Neural cell (in vitro differentiated cells): Measurements from ENCODE around the gene ELF1. TPM values are rescaled to one million over a fixed set of nuclear protein-coding genes. Genes with fewer than 3 reads are reported as not detected.

Source experiments
- H2AFZ ChIP-seq: fragments of 200-600, 300-800 bp; sonication (generic), shearing (Covaris generic); 2 replicates; pipeline ENCODE4 v1.6.0; 2014; ENCODE audit warnings: low read depth, mild to moderate bottlenecking, antibody characterized with exemption, low read length, moderate library complexity
- H3F3A ChIP-seq: fragments of 200-600 bp; shearing (Covaris generic); 2 replicates; pipeline ENCODE4 v1.6.1; 2016; ENCODE audit warnings: mild to moderate bottlenecking, moderate library complexity, mixed read lengths, antibody characterized with exemption, low read length; ENCODE audit not compliant: insufficient read depth, poor library complexity, severe bottlenecking
- H3K27ac ChIP-seq: fragments of 200-600, 300-800 bp; sonication (generic), shearing (Covaris generic); 2 replicates; pipeline ENCODE4 v1.5.1; 2014; ENCODE audit warnings: mild to moderate bottlenecking, low read length, moderate library complexity
- H3K27me3 ChIP-seq: fragments of 300-800, 200-600 bp; sonication (generic), shearing (Covaris generic); 2 replicates; pipeline ENCODE4 v1.6.0; 2014; ENCODE audit warnings: mild to moderate bottlenecking, low read depth, low read length, moderate library complexity; ENCODE audit not compliant: insufficient read depth
- H3K36me3 ChIP-seq: fragments of 300-800, 200-600 bp; sonication (generic), shearing (Covaris generic); 2 replicates; pipeline ENCODE4 v1.5.1; 2014; ENCODE audit warnings: mild to moderate bottlenecking, antibody characterized with exemption, low read length, moderate library complexity; ENCODE audit not compliant: insufficient read depth
- H3K4me2 ChIP-seq: fragments of 300-800, 200-600 bp; sonication (generic), shearing (Covaris generic); 2 replicates; pipeline ENCODE4 v1.6.0; 2014; ENCODE audit warnings: mild to moderate bottlenecking, low read length
- H3K4me3 ChIP-seq: fragments of 300-800, 200-600 bp; sonication (generic), shearing (Covaris generic); 2 replicates; pipeline ENCODE4 v1.5.1; 2014; ENCODE audit warnings: mild to moderate bottlenecking, low read length, moderate library complexity
- H3K79me2 ChIP-seq: fragments of 200-600 bp; shearing (Covaris generic); replicated peaks from 2 replicates; pipeline ENCODE4 v1.6.0; 2014; ENCODE audit warnings: mild to moderate bottlenecking, low read length, moderate library complexity; ENCODE audit not compliant: insufficient read depth
- H3K9ac ChIP-seq: fragments of 300-800, 200-600 bp; sonication (generic), shearing (Covaris generic); 2 replicates; pipeline ENCODE4 v1.6.1; 2016; ENCODE audit warnings: mild to moderate bottlenecking, low read length, mixed read lengths
- H3K9me2 ChIP-seq: fragments of 200-600 bp; shearing (Covaris generic); 2 replicates; pipeline ENCODE4 v1.6.1; 2016; ENCODE audit warnings: mild to moderate bottlenecking, low read length, mixed read lengths; ENCODE audit not compliant: insufficient read depth
- H3K9me3 ChIP-seq: fragments of 200-600, 300-800 bp; sonication (generic), shearing (Covaris generic); 2 replicates; pipeline ENCODE4 v1.6.1; 2016; ENCODE audit warnings: mild to moderate bottlenecking, mixed run types, low read length, moderate library complexity, mixed read lengths
- H4K20me1 ChIP-seq: fragments of 200-600 bp; shearing (Covaris generic); 2 replicates; pipeline ENCODE4 v1.6.1; 2016; ENCODE audit warnings: mild to moderate bottlenecking, mixed run types; ENCODE audit not compliant: insufficient read depth
- CTCF ChIP-seq: fragments of 450-650 bp; IDR thresholded peaks from 2 replicates; pipeline ENCODE4 v1.5.1; 2014; ENCODE audit warnings: antibody characterized with exemption, mild to moderate bottlenecking, moderate library complexity; ENCODE audit not compliant: poor library complexity, severe bottlenecking
- EP300 ChIP-seq: fragments of 450-650 bp; conservative IDR thresholded peaks from 2 replicates; pipeline ENCODE4 v1.6.1; 2014; ENCODE audit warnings: antibody characterized with exemption, mild to moderate bottlenecking, moderate library complexity; ENCODE audit not compliant: poor library complexity, severe bottlenecking
- EZH2 ChIP-seq: fragments of 200-600, 300-800 bp; shearing (Covaris generic), sonication (generic); IDR thresholded peaks from 2 replicates; pipeline ENCODE4 v1.6.1; 2014; ENCODE audit warnings: antibody characterized with exemption, low read length, borderline replicate concordance, mild to moderate bottlenecking; ENCODE audit not compliant: insufficient read depth, poor library complexity, severe bottlenecking
- MXI1 ChIP-seq: fragments of 450-650 bp; conservative IDR thresholded peaks from 2 replicates; pipeline ENCODE4 v1.6.1; 2014; ENCODE audit warnings: antibody characterized with exemption, mild to moderate bottlenecking; ENCODE audit not compliant: poor library complexity, severe bottlenecking
- POLR2AphosphoS5 ChIP-seq: IDR thresholded peaks from 2 replicates; pipeline ENCODE4 v1.6.1; 2012
- RAD21 ChIP-seq: fragments of 450-650 bp; conservative IDR thresholded peaks from 2 replicates; pipeline ENCODE4 v1.6.1; 2014; ENCODE audit warnings: antibody characterized with exemption, mild to moderate bottlenecking, moderate library complexity
- REST ChIP-seq: IDR thresholded peaks from 2 replicates; pipeline ENCODE4 v1.6.1; 2012; ENCODE audit warnings: borderline replicate concordance
- SMC3 ChIP-seq: fragments of 450-650 bp; conservative IDR thresholded peaks from 2 replicates; pipeline ENCODE4 v1.6.1; 2014; ENCODE audit warnings: antibody characterized with exemption, mild to moderate bottlenecking, moderate library complexity; ENCODE audit not compliant: poor library complexity
- TAF1 ChIP-seq: IDR thresholded peaks from 2 replicates; pipeline ENCODE4 v1.6.1; 2012; ENCODE audit warnings: low read depth
- polyA plus RNA-seq: library from polyadenylated mRNA; depleted of rRNA; stranded (reverse); fragments of >200 nt; gene quantifications from 2 replicates; pipeline ENCODE4 v1.2.3, GENCODE V29; 2014

ELF1 gene
- polyA plus RNA-seq, 1 donor from 2014 or later = 2.0 TPM

GRCh38 chr13:41026788-41027187 lies 7.7 kb upstream of the ELF1 start:
- no peaks in the 10 kb centered on the region for H3K36me3 ChIP-seq
- no peak overlapping the region for H3K27ac ChIP-seq
- no peaks in the 10 kb centered on the region for H3K27me3 ChIP-seq
- no peaks in the 10 kb centered on the region for H3K9me3 ChIP-seq
- H3K4me2 ChIP-seq = no peak overlapping the region
- H3K4me3 ChIP-seq = no peak overlapping the region
- H3K9me2 ChIP-seq = no peaks in the 10 kb centered on the region
- no peak overlapping the region for H3K9ac ChIP-seq
- TF ChIP-seq CTCF = no peak
- TF ChIP-seq TAF1 = no peak
- TF ChIP-seq EP300 = no peak
- TF ChIP-seq POLR2AphosphoS5 = no peak
- TF ChIP-seq MXI1 = no peak
- no peak for TF ChIP-seq SMC3
- no peak for TF ChIP-seq EZH2
- TF ChIP-seq RAD21 = no peak
- no peak for TF ChIP-seq REST
- H2AFZ ChIP-seq = no peak overlapping the region
- H3F3A ChIP-seq = no peaks in the 10 kb centered on the region
- H3K79me2 ChIP-seq = no peaks in the 10 kb centered on the region
- no peaks in the 10 kb centered on the region for H4K20me1 ChIP-seq

- Histone ChIP-seq H3K36me3 (no peaks in the 10 kb centered on the region), H3K9me2 (no peaks in the 10 kb centered on the region), H3K4me3 (no peak overlapping the region), H3K9me3 (no peaks in the 10 kb centered on the region), H3K79me2 (no peaks in the 10 kb centered on the region), H3K27ac (no peak overlapping the region), H3F3A (no peaks in the 10 kb centered on the region), H3K4me2 (no peak overlapping the region), H3K9ac (no peak overlapping the region), H3K27me3 (no peaks in the 10 kb centered on the region), H2AFZ (no peak overlapping the region), H4K20me1 (no peaks in the 10 kb centered on the region)
- TF ChIP-seq TAF1 (no peak), SMC3 (no peak), EZH2 (no peak), REST (no peak), MXI1 (no peak), EP300 (no peak), RAD21 (no peak), POLR2AphosphoS5 (no peak), CTCF (no peak)
Measured at GRCh38 chr13:41025518-41025917, 6.4 kb upstream of the ELF1 start.
